NCI-H1092 treated with DMSO at 0.1 percent for 48 hours (cell line): Measurements from ENCODE around the gene KRTAP5-5.
A peak's percentile ranks its signal among the peaks of the same experiment; 100 is the strongest.
"Not testable (repeated sequence)": the region's sequence is repeated elsewhere in the genome, so short reads cannot be mapped to it uniquely, and the experiment has no call there.

Experiments
- DNase-seq: peaks from one replicate; lab custom pipeline; 2025; lab: John Stamatoyannopoulos, UW

KRTAP5-5 gene

DNA sequence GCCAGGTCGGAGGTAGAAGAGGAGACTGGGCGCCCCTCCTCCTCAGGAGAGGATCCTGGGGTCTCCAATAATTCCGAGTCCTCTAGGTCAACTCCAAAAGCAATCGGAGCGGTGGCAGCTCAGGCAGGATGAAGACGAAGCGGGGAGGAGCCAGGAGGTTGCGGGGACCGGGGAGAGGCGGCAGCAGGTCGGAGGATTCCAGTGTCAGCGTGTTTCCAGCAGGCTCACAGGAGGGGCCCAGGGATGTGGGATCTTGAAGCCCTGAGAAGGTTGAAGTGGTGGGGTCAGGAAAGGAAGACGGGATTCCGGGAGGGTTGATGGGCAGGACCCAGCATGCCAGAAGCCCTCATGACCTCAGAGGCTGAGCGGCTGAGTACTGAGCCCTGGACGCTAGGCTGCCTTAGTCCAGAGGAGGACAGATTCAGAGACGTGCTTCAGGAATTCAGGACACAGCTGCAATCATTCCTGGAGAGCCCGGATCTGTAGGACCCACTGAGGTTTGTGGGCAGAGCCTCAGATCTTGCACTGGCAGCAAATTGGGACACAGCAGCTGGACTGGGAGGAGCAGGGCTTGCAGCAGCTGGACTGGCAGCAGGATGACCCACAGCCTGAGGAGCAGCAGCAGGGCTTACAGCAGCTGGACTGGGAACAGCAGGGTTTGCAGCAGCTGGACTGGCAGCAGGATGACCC lies 22.3 kb upstream of the KRTAP5-5 start:
- DNase-seq: not testable (repeated sequence)

DNA sequence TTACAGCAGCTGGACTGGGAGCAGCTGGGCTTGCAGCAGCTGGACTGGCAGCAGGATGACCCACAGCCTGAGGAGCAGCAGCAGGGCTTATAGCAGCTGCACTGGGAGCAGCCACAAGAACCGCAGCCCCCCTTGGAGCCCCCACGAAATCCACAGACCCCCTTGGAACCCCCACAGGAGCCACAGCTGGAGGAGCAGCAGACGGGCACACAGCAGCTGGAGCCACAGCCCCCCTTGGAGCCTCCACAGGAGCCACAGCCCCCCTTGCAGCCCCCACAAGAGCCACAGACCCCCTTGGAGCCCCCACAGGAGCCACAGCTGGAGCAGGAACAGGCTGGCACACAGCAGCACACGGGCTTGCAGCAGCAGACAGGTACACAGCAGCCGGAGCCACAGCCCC lies 21.7 kb upstream of the KRTAP5-5 start:
- not testable (repeated sequence) for DNase-seq

DNA sequence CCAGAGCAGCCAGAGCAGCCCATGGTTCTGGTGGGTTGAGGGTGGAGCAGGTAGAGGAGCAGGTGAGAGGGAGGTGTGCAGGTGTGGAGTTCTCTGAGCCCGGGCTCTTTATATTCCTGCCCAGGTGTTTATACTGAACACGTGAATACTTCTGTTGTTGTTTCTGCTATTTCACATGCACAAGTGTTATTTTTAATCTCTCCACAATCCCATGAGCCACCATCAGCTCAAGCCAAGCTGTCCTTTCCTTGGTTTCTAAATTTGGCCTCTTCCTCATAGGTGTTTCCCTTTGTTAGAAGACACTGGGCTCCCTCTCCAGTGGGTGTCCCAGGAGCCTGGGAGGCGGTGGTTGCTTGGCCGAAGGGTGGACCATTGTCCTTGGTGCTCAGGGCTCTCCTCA lies 21.2 kb upstream of the KRTAP5-5 start, which contains the start of gene KRTAP5-3:
TSS of gene KRTAP5-3 (minus strand) at position 101 of the 400 bp plus-strand sequence. CDS start at position 23, 78 bp downstream.
- no peak for DNase-seq

DNA sequence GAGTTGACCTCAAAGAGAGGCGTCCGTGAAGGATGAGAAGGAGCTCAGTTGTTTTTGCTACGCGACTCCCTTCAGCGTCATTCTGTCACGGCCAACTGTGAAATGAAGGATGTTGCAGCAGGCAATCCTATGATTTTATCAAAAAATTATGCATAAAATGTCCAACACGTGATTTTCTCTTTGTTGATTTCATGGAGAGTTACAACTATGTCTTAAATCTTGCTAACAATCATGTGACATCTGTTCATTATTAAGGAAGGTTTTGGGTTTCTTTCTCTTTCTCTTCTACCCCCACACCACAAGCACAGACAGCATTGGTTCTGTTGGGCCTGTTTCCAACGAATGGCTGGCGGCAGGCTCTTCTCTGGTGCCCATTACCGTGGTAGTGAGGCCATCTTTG lies 11.3 kb upstream of the KRTAP5-5 start:
- no peak for DNase-seq

DNA sequence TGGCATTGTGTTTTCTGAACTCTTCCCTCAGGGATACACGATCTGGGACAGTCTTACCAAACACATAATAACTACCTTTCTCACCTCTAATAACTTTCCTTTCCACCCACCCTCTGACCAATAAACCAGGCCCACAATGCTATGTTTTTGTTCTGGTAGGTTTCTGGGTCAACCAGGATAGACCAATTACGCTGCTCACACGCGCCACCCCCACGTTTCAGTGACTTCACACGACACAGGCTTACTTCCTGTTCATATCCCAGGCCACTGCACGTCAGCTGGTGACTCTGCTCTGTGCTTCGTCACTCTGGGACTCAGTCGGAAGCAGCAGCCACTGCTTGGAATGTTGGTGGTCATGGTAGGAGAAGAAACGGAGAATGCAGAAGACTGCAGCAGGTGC lies 10.1 kb upstream of the KRTAP5-5 start:
- DNase-seq: no peak

DNA sequence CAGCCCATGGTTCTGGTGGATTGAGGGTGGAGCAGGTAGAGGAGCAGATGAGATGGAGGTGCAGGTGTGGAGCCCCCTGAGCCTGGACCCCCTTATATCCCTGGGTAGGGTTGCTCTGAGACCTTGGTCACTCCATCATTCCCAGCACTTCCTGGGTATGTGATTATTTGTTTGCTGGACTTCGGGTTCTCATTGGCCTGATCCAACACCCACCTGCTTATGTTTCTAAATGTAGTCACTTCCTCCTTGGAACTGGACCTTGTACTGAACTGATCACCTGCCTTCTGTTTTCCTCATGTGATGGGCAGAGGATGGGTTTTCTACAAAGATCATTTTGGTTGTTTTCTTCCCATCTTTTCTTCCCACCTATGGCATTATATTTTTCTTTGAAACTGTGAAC lies 7.5 kb upstream of the KRTAP5-5 start, which contains the start of gene KRTAP5-4:
TSS of gene KRTAP5-4 (minus strand) at position 53 of the 400 bp plus-strand sequence. CDS start at position 8, 45 bp downstream.
- DNase-seq: no peak

DNA sequence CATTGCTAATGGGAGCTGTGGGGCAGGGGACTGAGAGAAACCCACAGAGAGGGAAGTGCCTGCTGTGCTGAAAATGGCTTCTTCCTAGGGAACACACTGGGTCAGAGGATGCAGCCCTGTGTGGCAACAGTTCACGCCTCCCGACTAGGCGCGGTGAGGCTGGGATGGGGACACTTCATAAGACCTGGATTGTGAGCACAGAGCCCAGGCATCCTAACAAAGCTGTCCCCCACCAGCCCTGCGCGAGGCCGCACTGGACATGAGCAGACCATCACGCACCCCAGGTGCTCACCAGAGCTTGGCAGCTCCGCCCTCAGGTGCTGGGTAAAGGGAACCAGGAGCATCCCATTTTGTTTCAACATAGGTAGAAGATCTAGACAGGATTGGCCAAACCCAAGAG lies 5.9 kb upstream of the KRTAP5-5 start:
- no peak for DNase-seq

DNA sequence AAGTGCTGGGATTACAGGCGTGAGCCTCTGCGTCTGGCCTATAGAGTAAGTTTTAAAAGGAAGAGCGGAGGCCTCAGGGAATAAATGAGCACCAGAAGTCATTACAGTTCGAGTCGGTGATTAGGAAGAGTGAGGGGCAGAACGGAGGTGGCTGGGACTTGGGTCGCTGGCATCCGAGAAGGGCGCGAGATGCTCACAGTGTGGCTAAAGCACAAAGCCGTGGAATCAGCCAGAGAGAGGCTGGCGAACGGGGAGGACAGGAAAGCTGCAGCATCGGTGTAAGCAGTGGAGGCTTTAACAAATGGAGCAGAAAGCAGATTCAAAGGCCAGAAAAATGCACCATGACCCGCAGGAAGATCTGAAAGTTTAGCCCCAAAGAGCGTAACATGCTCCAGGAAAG lies 5.0 kb upstream of the KRTAP5-5 start:
- DNase-seq: no peak

DNA sequence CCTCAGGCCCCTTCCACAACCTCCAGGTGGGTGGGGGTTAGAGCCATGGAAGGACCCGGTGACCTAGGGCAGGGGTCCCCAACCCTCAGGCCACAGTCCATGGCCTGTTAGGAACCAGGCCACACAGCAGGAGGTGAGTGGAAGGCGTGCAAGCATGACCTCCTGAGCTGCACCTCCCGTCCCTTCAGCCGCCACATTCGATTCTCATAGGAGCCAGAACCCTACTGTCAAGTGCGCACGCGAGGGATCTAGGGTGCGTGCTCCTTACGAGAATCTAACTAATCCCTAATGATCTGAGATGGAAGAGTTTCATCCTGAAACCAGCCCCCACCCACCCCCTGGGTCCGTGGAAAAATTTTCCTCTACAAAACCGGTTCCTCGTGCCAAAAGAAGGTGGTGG lies 4.0 kb upstream of the KRTAP5-5 start:
- DNase-seq: no peak

DNA sequence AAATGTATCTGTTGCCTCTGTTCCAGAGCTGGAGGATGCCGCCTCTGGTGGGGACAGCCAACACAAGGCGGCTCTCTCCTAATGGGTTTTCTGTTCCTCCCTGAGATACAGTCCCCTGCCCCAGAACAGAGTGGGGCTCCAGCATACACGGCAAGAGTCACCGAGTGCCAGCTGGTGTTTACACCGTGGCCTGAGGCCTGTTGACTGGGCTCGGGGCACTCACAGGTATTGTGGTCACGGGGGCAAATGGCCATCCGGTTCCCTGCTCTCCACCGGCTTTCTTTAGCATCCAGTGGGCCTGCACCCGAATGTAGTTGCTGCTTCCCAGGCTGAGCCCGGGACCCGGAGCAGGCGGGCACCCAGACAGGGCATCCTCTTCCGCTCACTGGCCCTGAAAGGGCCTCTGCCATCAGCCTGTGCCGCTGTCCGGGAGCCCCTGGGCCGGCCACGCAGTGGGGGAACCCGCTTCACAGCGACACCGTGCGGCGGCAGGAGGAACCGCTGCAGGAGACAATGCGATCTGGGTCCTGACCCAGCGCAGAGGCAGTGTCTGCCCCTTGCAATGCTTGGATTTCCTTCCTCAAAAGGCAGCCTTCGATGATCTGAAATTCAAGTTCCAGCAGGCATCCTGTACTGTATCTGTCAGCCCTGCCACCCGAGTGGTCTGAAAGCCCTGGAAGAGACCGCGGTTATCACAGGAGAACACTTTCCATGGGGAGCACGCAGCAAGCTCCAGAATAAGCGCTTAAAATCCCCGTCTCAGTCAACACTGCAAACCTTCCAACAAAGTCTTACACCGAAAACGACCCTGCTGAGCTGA lies 859 bp upstream of the KRTAP5-5 start:
- no peak for DNase-seq

DNA sequence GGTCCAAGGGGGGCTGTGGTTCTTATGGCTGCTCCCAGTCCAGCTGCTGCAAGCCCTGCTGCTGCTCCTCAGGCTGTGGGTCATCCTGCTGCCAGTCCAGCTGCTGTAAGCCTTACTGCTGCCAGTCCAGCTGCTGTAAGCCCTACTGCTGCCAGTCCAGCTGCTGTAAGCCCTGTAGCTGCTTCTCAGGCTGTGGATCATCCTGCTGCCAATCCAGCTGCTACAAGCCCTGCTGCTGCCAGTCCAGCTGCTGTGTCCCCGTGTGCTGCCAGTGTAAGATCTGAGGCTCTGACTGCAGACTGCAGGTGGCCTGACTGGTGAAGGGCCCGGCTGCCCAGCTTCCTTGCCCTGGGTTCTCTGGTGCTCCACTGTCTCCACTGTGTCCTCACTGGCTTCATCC lies 696 bp downstream of the KRTAP5-5 start:
- no peak for DNase-seq

DNA sequence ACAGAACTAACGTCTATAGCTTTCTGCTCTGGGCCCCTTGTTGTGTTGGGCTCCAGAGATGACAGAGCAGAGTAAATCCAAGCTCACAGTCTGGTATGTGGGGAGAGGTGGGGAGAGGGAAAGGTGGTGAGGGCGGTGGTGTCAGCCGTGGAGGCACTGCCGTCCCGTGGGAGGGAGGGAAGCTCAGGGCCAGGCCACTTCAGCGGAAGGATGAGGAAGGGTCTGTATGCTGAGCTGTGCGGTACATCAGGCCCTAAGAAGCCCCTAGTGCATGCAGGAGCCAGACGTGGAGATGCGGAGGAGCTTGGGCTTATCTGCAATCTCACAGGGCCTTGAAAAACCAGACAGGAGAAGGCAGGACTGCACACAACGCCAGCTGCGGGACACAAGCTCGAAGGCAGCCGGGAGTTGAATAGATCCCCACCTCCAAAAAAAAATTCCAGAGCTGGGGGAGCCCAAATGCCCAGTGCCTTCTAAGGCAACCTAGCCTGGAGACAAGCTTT lies 1.5 kb downstream of the KRTAP5-5 start:
- DNase-seq: no peak

DNA sequence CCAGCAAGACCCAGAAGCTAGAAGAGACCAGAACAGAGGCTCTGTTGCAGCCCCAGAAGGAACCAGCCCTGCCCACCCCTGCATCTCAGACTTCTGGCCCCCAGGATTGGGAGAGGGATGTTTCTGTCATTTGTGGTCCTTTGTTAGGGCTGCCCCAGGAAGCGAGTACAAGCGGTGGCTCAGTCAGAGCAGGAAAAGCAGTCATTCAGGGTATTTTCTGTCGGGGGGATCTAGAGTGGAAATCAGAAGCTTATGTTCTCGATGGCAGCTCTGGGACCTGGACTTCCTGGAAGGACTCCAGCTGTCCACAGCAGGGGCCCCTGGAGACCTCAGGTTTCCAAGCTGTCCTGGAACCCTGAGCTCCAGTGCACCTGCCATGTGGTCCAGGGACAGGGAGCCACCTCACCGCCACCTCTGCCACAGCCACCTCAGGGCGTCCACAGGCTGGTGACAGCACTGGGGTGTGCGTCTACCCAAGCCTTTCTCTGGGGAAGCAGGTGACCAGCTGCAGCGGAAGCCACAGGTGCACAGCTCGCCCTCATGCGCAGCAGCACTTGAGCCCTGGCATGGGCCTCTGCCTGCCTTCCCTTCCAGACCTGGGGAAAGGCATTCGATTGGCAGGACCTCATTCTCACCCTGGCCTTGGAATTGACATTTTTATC lies 2.6 kb downstream of the KRTAP5-5 start:
- DNase-seq: no peak

DNA sequence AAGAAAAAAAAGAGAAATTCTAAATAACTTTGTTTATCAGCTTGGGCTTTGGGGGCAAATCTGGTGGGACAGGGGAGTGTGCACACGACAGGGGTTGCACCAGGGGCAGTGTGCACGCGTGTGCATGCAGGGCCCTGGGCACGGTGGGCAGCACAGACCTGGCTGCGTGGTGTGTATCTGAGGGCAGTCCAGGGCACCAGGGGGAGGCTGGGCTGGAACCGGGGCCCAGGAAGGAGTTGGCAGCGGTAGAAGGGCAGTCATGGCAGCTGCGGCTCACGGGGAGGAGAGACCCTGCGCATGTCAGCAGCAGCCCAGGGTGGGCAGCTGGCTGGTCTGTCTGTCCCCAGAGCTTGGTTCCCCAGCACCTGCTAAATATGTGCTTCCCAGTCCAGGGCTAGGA lies 4.3 kb downstream of the KRTAP5-5 start:
- no peak for DNase-seq

DNA sequence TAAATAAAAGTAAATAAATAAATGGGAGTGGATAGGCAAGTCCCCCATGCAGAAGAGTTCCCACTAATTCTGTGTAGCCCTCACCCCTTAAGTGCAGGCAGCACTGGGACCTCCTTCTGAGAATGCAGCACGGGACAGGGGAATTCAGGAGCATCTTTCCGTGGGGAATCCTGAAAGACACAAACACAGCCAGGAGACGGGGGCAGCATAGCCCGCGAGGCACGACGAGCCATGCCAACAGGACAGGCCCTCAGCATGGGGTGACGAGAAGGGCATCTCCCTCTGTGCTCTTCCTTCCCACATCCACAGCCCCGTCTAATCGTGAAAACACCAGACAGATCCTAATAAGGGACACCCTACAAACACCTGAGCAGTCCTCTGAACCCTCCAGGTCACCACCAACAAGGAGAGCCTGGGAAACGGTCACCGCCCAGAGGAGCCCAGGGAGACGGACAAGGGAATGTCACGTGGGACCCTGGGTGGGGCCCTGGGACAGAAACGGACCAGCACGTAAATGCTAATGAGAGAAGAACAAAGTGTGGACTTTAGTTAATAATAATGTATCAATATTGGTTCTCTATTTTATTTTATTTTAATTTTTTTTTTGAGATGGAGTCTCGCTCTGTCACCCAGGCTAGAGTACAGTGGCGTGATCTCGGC lies 6.8 kb downstream of the KRTAP5-5 start:
- no peak for DNase-seq

DNA sequence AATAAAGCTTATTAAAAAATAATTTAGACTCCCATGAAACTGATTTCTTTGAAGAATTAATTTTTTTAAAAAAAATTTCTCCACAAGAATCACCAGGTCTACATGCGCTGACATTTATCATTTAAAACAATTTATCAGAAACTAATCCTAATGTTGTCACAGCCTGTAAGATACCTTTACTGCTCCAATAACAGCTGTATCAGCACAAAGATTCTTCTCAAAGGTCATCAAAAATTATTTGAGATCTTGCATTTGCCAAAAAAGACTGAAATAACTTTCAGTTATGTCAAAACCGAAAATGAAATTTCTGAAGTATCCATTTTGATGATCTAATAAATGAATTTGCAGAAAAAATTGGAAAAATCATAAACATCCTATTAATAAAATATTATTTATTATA lies 8.1 kb downstream of the KRTAP5-5 start:
- no peak for DNase-seq

DNA sequence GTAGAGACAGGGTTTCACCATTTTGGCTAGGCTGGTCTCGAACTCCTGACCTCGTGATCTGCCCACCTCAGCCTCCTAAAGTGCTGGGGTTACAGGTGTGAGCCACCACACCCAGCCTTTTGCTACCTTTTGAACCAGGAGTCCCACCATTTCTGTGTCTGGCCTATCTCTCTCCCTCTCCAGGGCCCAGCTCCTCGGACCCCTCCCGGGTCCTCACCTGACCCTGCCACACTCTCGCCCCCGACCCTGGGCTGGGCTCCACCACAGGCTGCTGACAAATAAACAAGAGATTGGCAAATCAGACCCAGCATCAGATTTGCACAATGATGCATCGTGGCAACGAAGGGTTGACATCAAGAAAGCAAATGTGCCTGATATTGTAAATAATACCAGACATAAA lies 8.8 kb downstream of the KRTAP5-5 start:
- peak; percentile 60 for DNase-seq

DNA sequence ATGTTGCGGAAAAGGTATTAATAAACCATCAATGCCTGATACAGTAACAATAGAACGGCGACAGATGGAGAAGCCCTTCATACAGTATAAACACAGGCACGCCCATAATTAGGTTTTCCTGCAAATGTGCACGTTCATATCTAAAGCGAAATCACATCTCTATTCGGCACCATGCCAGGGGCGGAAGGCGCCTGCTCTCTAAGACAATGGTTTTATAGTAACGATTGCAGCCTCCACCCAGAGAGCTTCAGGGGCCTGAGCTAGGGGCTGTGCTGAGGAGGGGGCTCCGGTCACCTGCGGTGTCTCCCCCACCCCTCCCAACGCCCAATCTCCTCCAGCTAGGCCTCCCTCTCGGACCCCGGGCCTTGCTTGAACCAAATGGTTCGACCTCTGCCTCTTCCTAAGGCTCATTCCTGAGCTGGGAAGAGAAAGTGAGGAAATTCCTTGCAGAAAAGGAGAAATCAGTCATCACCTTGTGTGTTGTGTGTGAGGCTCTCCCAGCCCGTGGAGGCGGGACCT lies 9.6 kb downstream of the KRTAP5-5 start:
- DNase-seq: peak; percentile 95

DNA sequence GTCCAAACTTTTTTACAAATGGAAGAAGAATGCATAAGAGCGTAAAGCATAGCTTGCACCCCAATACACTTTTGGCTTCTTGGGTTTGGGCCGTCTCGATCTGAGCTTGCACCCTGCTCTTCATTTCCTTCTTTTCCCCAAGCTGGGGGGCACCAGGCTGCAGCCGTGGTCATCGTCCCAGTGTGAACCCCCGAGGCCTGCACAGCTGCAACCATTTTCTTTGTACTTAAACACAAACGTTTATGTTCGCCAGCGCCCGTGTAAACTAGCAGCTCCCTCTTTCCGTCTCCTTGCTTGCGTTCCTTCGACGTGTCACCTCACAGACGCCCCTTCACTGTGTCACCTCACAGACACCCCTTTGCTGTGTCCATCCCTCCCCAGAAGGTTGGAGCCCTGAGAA lies 10.1 kb downstream of the KRTAP5-5 start:
- peak; percentile 69 for DNase-seq

DNA sequence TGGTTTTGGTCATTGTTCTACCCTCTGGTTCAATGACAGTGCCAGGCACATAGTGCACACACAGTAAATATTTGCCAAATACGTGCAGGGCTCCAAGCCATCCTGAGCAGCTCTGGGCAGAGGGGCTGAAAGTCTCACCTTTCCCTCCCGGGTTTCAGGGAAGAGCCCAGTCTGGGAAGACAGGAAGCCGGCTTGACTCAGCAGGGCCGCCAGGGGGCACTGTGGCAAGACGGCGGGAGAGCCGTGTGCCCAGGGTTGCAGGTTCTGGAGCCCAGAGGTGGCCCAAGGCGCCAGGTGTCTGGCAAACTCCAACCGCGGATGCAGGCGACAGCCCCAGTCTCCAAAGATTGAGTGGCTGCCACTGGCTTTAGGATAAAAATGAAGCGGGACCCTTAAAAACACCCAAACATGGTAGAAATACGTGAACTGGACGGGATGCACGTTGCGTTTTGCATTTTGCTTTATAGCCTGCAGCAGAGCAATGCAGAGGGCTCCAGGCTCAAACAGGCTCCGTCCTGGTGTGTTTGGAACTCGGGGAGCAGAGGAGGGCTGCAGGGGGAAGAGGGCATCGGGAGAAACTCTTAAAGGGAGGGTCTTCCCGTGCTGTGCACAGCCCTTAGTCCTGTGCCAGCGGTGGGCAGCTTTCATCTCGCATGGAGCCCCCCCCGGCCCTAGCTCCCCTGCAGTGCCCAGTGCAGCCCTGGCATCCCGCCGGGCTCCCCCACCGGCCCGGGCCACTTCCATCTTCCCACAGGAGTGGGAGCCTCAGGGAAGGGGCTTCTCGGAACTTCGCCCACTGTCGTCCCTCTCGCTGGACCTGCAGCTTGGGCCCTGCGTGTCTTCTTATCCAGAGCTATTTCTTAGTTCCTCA lies 10.7 kb downstream of the KRTAP5-5 start:
- peak; percentile 77 for DNase-seq

DNA sequence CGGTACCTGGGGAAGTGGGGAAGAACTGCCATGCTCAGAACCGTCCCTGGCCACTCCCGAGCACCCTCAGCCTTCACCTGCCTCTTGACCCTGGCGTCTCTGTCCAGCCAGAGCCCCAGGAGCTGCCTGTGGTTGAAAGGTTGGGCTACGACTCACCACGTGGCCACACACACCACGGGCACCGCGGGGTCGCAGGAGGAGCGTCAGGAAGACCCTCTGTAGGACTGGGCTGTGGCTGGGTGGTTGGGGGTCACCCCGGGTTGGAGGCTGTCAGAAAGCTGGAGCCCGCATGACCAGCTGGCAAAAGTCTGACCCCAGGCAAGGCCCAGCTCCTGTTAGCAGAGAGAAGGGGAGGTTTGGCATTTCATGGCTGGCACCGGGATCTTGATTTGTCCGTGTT lies 11.5 kb downstream of the KRTAP5-5 start:
- no peak for DNase-seq
